Neural crest cell (in vitro differentiated cells): ENCODE results near the gene OR2W3. TPM values are rescaled to one million over a fixed set of nuclear protein-coding genes. Genes with fewer than 3 reads are reported as not detected.

ENCODE experiments used
- DNase-seq: peaks from one replicate; pipeline ENCODE4 v3.0.0; 2021; ENCODE audit warnings: low read depth, mixed read lengths, low spot score
- H3K27ac Mint-ChIP-seq: one replicate; pipeline ENCODE4 v1.8.0; 2021; ENCODE audit warnings: mild to moderate bottlenecking, mixed read lengths; ENCODE audit not compliant: unreplicated experiment
- H3K27me3 Mint-ChIP-seq: 2 replicates; pipeline ENCODE4 v1.8.0; 2021; ENCODE audit warnings: low read depth, mild to moderate bottlenecking, mixed read lengths
- H3K36me3 Mint-ChIP-seq: 2 replicates; pipeline ENCODE4 v1.8.0; 2021; ENCODE audit warnings: low read depth, mild to moderate bottlenecking, mixed read lengths
- H3K4me1 Mint-ChIP-seq: 2 replicates; pipeline ENCODE4 v1.8.0; 2021; ENCODE audit warnings: mixed read lengths
- H3K4me3 Mint-ChIP-seq: one replicate; pipeline ENCODE4 v1.8.0; 2021; ENCODE audit warnings: mild to moderate bottlenecking, mixed read lengths
- H3K9me3 Mint-ChIP-seq: 2 replicates; pipeline ENCODE4 v1.8.0; 2021; ENCODE audit warnings: mixed read lengths
- CTCF ChIP-seq: fragments of 200-600 bp; sonication (generic); conservative IDR thresholded peaks from 2 replicates; pipeline ENCODE4 v1.5.0; 2021; ENCODE audit warnings: antibody characterized with exemption, mild to moderate bottlenecking
- total RNA-seq: library from RNA; stranded (reverse); gene quantifications from 2 replicates; pipeline ENCODE4 v1.2.1, GENCODE V29; 2021

The OR2W3 gene
- total RNA-seq, 1 donor from 2014 or later: 0.96 TPM

- no peak for TF ChIP-seq CTCF
- Mint-ChIP-seq H3K9me3 (peaks cover 6% of the 10 kb centered on the region), H3K4me3 (no peak overlapping the region), H3K27me3 (no peaks in the 10 kb centered on the region), H3K36me3 (peaks cover 7% of the 10 kb centered on the region), H3K27ac (no peak overlapping the region), H3K4me1 (no peaks in the 10 kb centered on the region)
- no peak for DNase-seq
These were observed 30.0 kb upstream of the OR2W3 start for GRCh38 chr1:247865416-247865815.

- peaks cover 2% of the 10 kb centered on the region for H3K36me3 Mint-ChIP-seq
- no peak for TF ChIP-seq CTCF
- no peaks in the 10 kb centered on the region for H3K4me1 Mint-ChIP-seq
- peaks cover 2% of the 10 kb centered on the region for H3K9me3 Mint-ChIP-seq
- H3K4me3 Mint-ChIP-seq: no peak overlapping the region
- no peaks in the 10 kb centered on the region for H3K27me3 Mint-ChIP-seq
- no peak for DNase-seq
- H3K27ac Mint-ChIP-seq: no peak overlapping the region
These were observed 12.0 kb upstream of the OR2W3 start for GRCh38 chr1:247883346-247883745.

- DNase-seq: no peak
- TF ChIP-seq CTCF: no peak
- no peak overlapping the region for H3K27ac Mint-ChIP-seq
- no peaks in the 10 kb centered on the region for H3K9me3 Mint-ChIP-seq
- no peak overlapping the region for H3K4me3 Mint-ChIP-seq
- no peaks in the 10 kb centered on the region for H3K36me3 Mint-ChIP-seq
- H3K27me3 Mint-ChIP-seq: no peaks in the 10 kb centered on the region
- H3K4me1 Mint-ChIP-seq: no peaks in the 10 kb centered on the region
These were observed 10.5 kb upstream of the OR2W3 start for GRCh38 chr1:247884797-247885413.

GRCh38 chr1:247895976-247896375 is 589 bp downstream of the OR2W3 start:
- H3K27me3 Mint-ChIP-seq: no peaks in the 10 kb centered on the region
- H3K4me1 Mint-ChIP-seq: no peaks in the 10 kb centered on the region
- no peak for DNase-seq
- H3K4me3 Mint-ChIP-seq: no peak overlapping the region
- TF ChIP-seq CTCF: no peak
- peaks cover 3% of the 10 kb centered on the region for H3K9me3 Mint-ChIP-seq
- peaks cover 5% of the 10 kb centered on the region for H3K36me3 Mint-ChIP-seq
- no peak overlapping the region for H3K27ac Mint-ChIP-seq

GRCh38 chr1:247904122-247904521 is 8.7 kb downstream of the OR2W3 start:
- H3K27ac Mint-ChIP-seq: no peak overlapping the region
- H3K4me3 Mint-ChIP-seq: no peak overlapping the region
- H3K9me3 Mint-ChIP-seq: peaks cover 16% of the 10 kb centered on the region
- peaks cover 4% of the 10 kb centered on the region for H3K36me3 Mint-ChIP-seq
- no peak for TF ChIP-seq CTCF
- no peaks in the 10 kb centered on the region for H3K4me1 Mint-ChIP-seq
- no peaks in the 10 kb centered on the region for H3K27me3 Mint-ChIP-seq
- DNase-seq: no peak
